CD4-positive, alpha-beta T cell treated with Interleukin-6 at 100 ng/mL for 8 hours (primary cell): ENCODE measurements around the gene MEA1.

Source experiments
- DNase-seq: peaks from one replicate; pipeline ENCODE4 v3.0.0-alpha.2; 2020; ENCODE audit warnings: mixed read lengths, low spot score

The MEA1 gene

GRCh38 chr6:43038727-43039126 is 25.0 kb upstream of the MEA1 start:
- DNase-seq = no peak

GRCh38 chr6:43037706-43038105 is 24.0 kb upstream of the MEA1 start:
- no peak for DNase-seq

- DNase-seq = no peak
Observed at GRCh38 chr6:43037197-43037596, 23.5 kb upstream of the MEA1 start.

- DNase-seq = no peak
Observed at GRCh38 chr6:43036712-43037111, 23.0 kb upstream of the MEA1 start.

GRCh38 chr6:43035495-43036194 is 21.9 kb upstream of the MEA1 start:
- no peak for DNase-seq

- DNase-seq = no peak
Observed at GRCh38 chr6:43034190-43034525, 20.4 kb upstream of the MEA1 start.

GRCh38 chr6:43033496-43034189 is 19.9 kb upstream of the MEA1 start:
- DNase-seq = no peak

GRCh38 chr6:43032326-43032725 is 18.6 kb upstream of the MEA1 start:
- no peak for DNase-seq

- no peak for DNase-seq
Observed at GRCh38 chr6:43029120-43029519, 15.4 kb upstream of the MEA1 start.

- no peak for DNase-seq
Observed at GRCh38 chr6:43026365-43026764, 12.6 kb upstream of the MEA1 start.

GRCh38 chr6:43024436-43024835 is 10.7 kb upstream of the MEA1 start:
- no peak for DNase-seq

- DNase-seq = peak; percentile 63
Observed at GRCh38 chr6:43021270-43022047, 7.7 kb upstream of the MEA1 start, which contains the start of gene RRP36. RRP36 (plus strand) TSS chr6:43021623; CDS start chr6:43021655, 32 bp downstream.

GRCh38 chr6:43020847-43021246 is 7.1 kb upstream of the MEA1 start:
- no peak for DNase-seq

- DNase-seq = no peak
Observed at GRCh38 chr6:43020052-43020705, 6.4 kb upstream of the MEA1 start.

- no peak for DNase-seq
Observed at GRCh38 chr6:43019152-43019551, 5.4 kb upstream of the MEA1 start.

- no peak for DNase-seq
Observed at GRCh38 chr6:43016943-43017334, 3.2 kb upstream of the MEA1 start.

- DNase-seq = no peak
Observed at GRCh38 chr6:43016176-43016942, 2.6 kb upstream of the MEA1 start.

- DNase-seq = no peak
Observed at GRCh38 chr6:43014434-43014909, 726 bp upstream of the MEA1 start.

- no peak for DNase-seq
Observed at GRCh38 chr6:43013097-43013842, 476 bp downstream of the MEA1 start.

- DNase-seq = no peak
Observed at GRCh38 chr6:43012364-43012763, 1.4 kb downstream of the MEA1 start.

GRCh38 chr6:43011207-43011606 is 2.5 kb downstream of the MEA1 start:
- no peak for DNase-seq
